Glutamatergic neuron (in vitro differentiated cells): ENCODE results near the gene ARID3A. TPM values are rescaled to one million over a fixed set of nuclear protein-coding genes. Genes with fewer than 3 reads are reported as not detected.

ENCODE experiments used
- DNase-seq: peaks from one replicate; pipeline ENCODE4 v3.0.0; 2022
- H3K27ac Mint-ChIP-seq: one replicate; pipeline ENCODE4 v1.8.0; 2020; ENCODE audit warnings: mild to moderate bottlenecking, mixed read lengths, inconsistent platforms; ENCODE audit not compliant: unreplicated experiment
- H3K27me3 Mint-ChIP-seq: one replicate; pipeline ENCODE4 v1.8.0; 2020; ENCODE audit warnings: mild to moderate bottlenecking, moderate library complexity, mixed read lengths, inconsistent platforms; ENCODE audit not compliant: unreplicated experiment
- H3K36me3 Mint-ChIP-seq: one replicate; pipeline ENCODE4 v1.8.0; 2020; ENCODE audit warnings: mild to moderate bottlenecking, mixed read lengths, inconsistent platforms; ENCODE audit not compliant: unreplicated experiment
- H3K4me1 Mint-ChIP-seq: one replicate; pipeline ENCODE4 v1.8.0; 2020; ENCODE audit warnings: mild to moderate bottlenecking, low read depth, mixed read lengths, inconsistent platforms; ENCODE audit not compliant: unreplicated experiment
- H3K4me3 Mint-ChIP-seq: one replicate; pipeline ENCODE4 v1.8.0; 2020; ENCODE audit warnings: mild to moderate bottlenecking, mixed read lengths, inconsistent platforms; ENCODE audit not compliant: unreplicated experiment
- H3K9me3 Mint-ChIP-seq: one replicate; pipeline ENCODE4 v1.8.0; 2020; ENCODE audit warnings: mild to moderate bottlenecking, moderate library complexity, mixed read lengths, inconsistent platforms; ENCODE audit not compliant: unreplicated experiment
- CTCF ChIP-seq: fragments of 200-600 bp; sonication (generic); IDR thresholded peaks from one replicate; pipeline ENCODE4 v1.5.0; 2021; ENCODE audit not compliant: partially characterized antibody, unreplicated experiment
- total RNA-seq: library from RNA; stranded (reverse); fragmentation: NEBNext Ultra II Directional; extraction: Animal tissue kit (Norgen Biotek cat#: 25700); gene quantifications from one replicate; pipeline ENCODE4 v1.2.1, GENCODE V29; 2021; ENCODE audit not compliant: unreplicated experiment

Gene ARID3A
- total RNA-seq, 1 donor from 2014 or later: 148 TPM

DNA sequence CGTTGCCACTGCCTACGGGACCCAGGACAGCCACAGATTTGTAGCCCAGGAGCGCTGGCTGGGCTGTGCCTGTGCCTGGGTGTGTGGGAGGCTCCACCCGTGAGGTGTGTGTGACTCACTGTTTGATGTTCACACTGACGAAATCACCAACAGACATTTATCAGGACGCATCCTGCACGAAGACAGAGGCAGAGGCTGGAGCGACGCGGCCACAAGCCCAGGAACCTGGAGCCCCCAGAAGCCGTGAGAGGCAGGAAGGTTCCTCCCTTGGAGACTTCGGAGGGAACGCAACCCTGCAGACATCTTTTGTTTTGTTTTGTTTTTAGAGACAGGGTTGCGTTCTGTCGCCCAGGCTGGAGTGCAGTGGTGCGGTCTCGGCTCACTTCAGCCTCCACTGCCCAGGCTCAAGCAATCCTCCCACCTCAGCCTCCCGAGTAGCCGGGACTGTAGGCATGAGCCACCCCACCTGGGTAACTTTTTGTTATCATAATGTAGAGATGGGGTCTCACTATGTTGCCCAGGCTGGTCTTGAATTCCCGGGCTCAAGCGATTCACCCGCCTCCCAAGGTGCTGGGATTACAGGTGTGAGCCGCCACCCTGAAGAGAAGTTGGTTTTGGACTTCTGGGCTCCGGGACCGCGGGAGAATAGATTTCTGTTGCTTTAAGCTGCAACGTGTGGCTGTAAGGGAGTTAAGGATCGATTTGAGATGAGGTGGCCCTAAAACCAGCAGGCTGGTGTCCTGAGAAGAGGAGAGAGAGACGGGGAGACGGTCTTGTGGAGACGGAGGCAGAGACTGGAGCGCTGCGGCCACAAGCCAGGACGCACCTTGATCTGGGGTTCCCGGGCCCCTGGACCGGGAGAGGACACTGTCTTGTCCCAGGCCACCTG is 33.4 kb downstream of the ARID3A start:
- no peak for DNase-seq
- H3K4me3 Mint-ChIP-seq: no peak overlapping the region

DNA sequence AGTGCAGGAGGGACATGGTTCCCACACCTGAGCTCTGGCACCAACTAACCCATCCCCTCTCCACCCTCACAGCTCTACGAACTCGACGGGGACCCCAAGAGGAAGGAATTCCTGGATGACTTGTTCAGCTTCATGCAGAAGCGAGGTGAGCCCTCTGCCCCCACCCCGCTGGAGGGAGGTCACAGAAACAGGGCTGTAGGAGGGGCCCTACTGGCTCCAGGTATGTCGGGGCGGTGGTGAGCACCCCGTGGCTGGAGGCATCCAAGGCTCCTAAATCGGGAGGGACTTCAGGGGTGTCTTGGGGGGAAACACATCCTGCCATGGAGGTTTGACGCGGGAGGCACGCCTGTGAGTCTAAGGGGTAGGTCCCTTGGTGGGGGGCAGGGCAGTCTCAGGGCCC is 34.2 kb downstream of the ARID3A start:
- H3K27ac Mint-ChIP-seq: no peak overlapping the region
- no peak for TF ChIP-seq CTCF
- H3K27me3 Mint-ChIP-seq: peaks cover 6% of the 10 kb centered on the region

More for the DNA sequence above, 33.4 kb downstream of the ARID3A start:
- Mint-ChIP-seq H3K9me3 (peaks cover 4% of the 10 kb centered on the region), H3K27ac (no peak overlapping the region), H3K27me3 (peaks cover 5% of the 10 kb centered on the region), H3K36me3 (no peaks in the 10 kb centered on the region), H3K4me1 (peaks cover 11% of the 10 kb centered on the region)
- no peak for TF ChIP-seq CTCF

GRCh38 chr19:960601-960938 is 34.7 kb downstream of the ARID3A start:
- TF ChIP-seq CTCF: no peak
- H3K27ac Mint-ChIP-seq: no peak overlapping the region

More for the DNA sequence above, 34.2 kb downstream of the ARID3A start:
- no peak for DNase-seq
- Mint-ChIP-seq H3K4me1 (peaks cover 11% of the 10 kb centered on the region), H3K9me3 (peaks cover 4% of the 10 kb centered on the region), H3K4me3 (no peak overlapping the region), H3K36me3 (peaks cover 2% of the 10 kb centered on the region)

GRCh38 chr19:961866-962620 is 36.2 kb downstream of the ARID3A start:
- Mint-ChIP-seq H3K27me3 (peaks cover 9% of the 10 kb centered on the region), H3K27ac (no peak overlapping the region), H3K4me1 (peaks cover 6% of the 10 kb centered on the region), H3K36me3 (peaks cover 5% of the 10 kb centered on the region), H3K9me3 (peaks cover 8% of the 10 kb centered on the region), H3K4me3 (no peak overlapping the region)
- TF ChIP-seq CTCF: no peak
- no peak for DNase-seq

More at GRCh38 chr19:960601-960938, 34.7 kb downstream of the ARID3A start:
- no peak for DNase-seq
- H3K9me3 Mint-ChIP-seq: peaks cover 8% of the 10 kb centered on the region
- H3K4me1 Mint-ChIP-seq: peaks cover 11% of the 10 kb centered on the region
- H3K36me3 Mint-ChIP-seq: peaks cover 5% of the 10 kb centered on the region
- H3K27me3 Mint-ChIP-seq: peaks cover 9% of the 10 kb centered on the region
- H3K4me3 Mint-ChIP-seq: no peak overlapping the region
